Activated CD4-positive, CD25-positive, alpha-beta regulatory T cell (primary cell): ENCODE data around the gene RAD23A.

ENCODE experiments used
- DNase-seq, 4 experiments: peaks; one replicate each; lab custom pipeline; 2025; lab: John Stamatoyannopoulos, UW

Gene RAD23A

DNA sequence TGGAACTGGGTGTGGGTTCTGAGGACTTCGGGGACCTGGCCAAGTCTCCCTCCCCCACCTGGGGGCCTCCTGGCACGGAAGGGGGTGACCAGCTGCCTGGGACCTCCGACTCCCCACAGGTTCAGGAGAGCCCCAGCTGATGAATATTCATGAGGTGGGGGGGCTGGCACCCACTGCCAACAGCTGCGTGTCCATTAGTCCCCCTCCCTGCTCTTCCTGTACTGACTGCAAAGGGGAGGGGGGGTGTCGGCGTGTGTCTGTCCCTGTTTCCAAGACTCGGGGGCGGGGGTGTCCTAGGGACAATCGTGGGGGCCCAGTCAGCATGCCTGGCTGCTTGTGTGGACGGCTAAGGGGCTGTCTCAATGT lies 39.0 kb downstream of the RAD23A start:
- no peak for DNase-seq

DNA sequence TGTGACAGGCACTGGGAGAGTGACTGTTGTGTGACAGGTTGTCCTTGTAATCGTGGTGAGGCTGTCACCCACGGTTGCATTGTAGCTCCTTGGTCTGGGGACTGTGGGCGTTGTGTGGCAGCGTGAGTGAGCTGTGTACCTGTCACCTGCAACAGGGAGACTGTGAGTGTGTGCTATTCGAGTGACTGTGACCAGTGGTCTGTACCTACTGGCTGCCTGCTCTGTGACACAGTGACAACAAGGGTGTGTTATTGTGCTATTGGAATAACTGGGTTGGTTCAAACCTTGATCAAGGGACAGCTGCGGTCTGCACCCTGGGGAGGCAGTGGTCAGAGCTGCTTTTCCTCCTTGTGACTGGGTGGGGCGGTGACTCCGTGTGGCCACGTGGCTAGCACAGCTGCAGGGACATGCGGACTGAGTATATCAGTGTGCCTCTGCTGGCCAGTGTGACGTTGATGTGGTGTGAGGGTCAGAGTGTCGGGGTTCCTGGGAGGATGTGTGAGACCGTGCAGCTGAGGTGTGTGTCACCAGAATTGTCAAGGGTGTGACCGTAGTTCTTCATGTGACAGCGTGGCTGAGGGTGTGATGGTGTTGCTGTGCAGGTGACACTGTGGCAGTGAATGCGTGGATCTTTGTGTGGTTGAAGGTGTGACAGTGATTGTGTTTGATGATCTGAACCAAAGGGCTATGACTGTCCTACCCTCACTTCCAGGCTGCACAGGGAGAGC lies 39.6 kb downstream of the RAD23A start:
- no peak for DNase-seq

DNA sequence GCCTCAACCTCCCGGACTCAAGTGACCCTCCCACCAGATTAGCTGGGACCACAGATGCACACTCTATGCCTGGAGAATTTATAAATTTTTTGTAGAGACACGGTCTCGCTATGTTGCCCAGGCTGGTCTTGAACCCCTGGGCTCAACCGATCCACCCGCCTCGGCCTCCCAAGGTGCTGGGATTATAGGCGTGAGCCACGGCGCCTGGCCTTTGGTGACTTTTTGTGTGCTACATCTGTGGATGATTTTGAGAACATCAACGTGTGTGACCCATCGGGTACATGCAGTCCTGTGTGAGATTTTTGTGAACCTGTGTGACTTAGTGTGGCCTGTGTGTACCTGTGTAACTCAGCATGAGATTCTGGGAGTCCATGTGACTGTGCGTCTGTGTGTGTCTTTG lies 41.1 kb downstream of the RAD23A start:
- DNase-seq = no peak

DNA sequence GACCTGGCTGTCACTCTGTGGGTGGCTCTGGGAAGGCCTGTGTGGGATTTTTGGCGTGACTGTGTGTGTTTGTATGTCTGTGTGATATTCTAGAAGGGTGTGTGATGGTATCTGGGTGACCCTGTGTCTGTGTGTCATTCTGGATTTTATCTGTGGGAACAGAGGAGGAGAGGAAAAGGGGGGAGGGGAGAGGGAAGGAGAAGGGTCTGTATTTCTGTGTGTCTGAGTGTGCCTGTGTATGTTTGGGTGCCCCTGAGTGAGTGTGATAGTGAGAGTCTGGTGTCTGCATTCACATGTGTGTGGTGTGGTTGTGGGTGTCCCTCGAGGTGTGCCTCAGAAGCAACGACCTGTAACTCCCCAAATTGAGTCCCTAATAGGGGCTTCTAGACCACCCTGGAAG lies 41.5 kb downstream of the RAD23A start:
- no peak for DNase-seq

DNA sequence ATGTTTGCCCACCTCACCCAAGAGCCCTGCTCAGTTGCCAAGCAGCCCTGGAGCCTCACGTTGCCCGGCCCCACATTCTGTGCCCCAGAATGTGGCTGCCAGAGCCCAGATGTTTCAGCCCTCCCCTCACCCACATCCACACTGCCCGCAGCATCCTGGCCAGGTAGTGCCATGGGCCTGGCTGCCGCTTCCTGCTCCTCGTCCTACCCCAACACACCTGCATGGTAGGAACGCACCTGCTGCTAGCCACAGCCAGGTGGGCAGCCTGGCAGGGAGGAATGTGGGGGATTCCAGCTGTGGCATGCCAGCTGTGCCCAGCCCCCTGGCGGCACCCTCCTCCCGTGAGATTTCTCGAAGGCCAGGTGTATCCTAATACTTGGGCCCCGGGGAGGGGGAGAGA lies 42.1 kb downstream of the RAD23A start:
- DNase-seq = no peak

DNA sequence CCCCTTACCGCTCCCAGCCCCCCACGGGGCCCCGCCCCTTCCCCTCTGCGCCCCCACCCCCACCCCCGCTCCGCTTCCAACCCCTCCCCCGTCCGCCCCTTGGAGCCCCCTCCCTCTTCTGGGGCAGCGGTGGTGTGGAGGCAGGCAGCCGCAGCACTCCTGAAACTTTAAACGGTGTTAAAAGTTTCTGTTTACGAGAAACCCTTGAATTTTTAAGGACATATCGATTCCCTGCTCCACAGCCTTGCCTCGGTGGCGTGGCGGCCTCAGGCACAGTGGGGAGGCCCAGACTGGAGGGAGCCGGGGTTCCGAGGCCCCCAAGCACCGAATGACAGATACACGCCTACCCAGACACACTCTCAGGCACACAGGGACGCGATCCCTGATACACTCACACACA lies 44.8 kb downstream of the RAD23A start:
- DNase-seq = no peak

DNA sequence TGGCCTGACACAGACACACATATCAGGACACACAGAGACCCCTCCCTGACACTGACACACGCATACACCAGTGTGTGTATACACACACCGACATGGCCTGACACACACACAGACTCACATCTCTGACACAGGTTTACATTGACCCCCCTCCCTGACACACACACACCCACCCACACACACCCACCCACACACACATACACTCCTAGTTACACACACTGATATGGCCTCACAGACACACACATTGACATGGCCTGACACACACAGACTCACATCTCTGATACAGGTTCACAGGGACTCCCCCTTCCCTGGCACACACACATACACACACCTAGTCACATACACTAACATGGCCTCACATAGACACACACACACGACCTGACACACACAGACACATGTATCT lies 45.2 kb downstream of the RAD23A start:
- DNase-seq = no peak

DNA sequence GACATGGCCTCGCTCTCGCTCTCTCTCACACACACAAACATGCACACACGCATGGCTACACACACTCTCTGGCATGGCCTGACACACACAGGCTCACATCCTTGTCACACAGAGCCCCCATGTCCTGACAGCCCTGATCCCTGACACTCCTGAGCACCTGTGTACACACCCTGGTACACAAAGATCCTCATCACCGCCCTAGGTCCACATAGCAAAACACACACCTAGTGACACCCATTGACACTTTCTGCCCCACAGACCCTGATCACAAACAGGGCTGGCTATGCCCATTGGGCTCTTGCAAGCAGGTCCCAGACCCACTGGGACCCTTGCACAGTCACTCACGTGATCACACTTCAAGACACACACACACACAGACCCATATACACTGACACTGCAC lies 45.6 kb downstream of the RAD23A start:
- no peak for DNase-seq

DNA sequence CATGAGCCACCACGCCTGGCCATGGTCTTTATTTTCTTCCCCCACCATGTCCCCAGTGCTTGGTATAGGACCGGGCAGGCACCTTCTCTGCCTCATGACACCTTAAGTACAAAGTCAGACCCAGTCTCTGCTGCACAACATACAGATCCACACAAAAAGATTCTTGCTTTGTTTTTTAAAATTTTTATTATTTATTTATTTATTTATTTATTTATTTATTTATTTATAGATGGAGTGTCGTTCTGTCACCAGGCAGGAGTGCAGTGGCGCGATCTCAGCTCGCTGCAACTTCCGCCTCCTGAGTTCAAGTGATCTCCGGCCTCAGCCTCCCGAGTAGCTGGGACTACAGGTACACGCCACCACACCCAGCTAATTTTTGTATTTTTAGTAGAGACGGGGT lies 47.1 kb downstream of the RAD23A start:
- no peak for DNase-seq

DNA sequence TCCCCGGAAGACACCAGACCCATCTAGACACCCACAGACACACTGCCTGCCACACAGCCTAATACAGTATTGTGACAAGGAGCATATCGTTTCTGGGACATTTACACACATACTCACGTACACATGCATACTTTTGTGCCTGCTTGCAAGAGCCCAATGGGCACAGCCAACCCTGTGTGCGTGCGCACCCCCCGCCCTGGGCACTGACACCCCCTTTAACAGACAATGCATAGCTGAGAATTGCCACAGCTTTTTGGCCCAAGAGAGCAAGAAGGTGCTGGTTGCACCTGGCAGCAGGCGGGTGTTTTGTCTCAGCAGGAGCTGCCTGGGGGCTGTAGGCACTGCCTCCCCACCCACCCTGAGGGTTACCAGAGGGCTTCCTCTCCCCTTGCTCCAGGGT lies 47.9 kb downstream of the RAD23A start:
- no peak for DNase-seq

DNA sequence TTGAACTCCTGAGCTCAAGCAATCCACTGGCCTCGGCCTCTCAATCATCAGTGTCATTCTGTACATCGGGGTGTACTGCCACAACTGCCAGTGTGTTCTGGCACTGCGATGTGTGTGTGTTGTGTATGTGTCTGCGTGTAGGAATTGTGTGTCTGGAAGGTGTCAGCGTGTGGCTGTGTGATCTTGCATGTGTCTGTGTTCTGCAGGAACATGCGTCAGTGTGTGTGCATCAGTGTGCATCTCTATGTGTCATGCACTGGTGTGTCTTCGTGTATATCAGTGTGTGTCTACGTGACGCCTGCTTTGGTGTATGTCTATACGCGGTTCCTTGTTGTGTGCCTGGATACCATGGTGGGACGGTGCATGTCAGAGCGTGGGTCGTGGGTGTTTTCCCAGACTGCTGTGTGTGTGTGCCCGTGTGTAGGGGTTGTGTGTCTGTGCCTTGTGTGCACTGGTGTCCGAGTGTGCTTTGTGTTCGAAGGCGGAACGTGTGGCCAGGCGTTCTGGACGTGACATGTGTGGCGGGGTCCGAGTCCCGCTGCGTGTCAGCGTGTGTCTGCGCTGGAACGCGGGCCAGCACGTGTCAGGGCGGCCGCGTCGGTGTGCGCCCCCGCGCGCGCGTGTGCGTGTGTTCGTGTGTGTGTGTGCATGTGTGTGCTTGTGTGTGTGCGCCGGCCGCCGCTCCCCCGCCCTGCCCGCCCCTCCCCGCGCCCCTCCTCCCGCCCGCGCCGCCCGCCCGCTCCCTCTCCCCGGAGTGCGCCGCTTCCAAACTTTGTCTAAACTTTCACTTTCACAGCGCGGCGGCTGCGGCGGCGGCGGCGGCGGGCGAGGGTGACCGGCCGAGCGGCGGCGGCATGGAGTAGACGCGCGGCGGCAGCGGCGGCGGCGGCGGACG lies 49.3 kb downstream of the RAD23A start, which contains the start of gene NFIX:
NFIX (plus strand) TSS at position 775 of the 895 bp plus-strand sequence. CDS start 363 bp downstream, outside the sequence.
- DNase-seq = peak in 2 of 4 experiments; percentile 14 to 23

DNA sequence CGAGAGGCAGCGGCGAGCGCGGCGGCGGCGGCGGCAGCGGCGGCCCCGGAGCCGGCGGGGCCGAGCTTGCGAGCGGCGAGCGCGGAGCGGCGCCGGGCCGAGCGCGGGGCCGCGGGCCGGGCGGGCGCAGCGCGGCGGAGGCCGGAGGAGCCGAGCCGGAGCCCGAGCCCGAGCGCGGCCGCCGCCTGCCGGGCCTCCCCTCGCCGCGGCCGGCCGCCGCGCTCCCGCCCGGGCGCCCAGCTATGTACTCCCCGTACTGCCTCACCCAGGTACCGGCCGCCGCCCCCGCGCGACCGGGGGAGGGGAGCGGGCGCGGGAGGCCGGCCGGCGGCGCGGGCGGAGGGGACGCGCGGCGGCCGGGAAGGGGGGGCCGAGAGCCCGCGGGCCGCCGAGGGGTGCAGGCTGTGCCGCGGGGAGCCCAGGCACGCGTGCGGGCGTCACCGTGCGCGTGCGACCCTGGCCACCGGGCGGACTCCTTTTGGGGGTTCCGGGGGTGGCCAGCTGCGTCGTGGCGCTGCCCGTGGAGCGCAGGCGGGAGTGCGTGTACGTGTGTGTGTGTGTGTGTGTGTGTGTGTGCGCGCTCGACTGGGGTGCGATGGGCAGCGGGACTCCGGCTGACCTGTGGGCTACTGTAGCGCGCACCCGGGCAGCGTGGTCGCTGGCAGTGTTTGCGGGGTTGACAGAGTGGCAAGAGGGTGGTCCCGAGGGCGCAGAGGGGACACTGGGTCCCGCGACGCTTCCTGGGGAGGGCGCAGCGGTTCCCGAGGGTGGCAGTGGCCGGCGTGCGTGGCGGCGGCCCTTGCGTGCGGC lies 50.1 kb downstream of the RAD23A start:
- no peak for DNase-seq

DNA sequence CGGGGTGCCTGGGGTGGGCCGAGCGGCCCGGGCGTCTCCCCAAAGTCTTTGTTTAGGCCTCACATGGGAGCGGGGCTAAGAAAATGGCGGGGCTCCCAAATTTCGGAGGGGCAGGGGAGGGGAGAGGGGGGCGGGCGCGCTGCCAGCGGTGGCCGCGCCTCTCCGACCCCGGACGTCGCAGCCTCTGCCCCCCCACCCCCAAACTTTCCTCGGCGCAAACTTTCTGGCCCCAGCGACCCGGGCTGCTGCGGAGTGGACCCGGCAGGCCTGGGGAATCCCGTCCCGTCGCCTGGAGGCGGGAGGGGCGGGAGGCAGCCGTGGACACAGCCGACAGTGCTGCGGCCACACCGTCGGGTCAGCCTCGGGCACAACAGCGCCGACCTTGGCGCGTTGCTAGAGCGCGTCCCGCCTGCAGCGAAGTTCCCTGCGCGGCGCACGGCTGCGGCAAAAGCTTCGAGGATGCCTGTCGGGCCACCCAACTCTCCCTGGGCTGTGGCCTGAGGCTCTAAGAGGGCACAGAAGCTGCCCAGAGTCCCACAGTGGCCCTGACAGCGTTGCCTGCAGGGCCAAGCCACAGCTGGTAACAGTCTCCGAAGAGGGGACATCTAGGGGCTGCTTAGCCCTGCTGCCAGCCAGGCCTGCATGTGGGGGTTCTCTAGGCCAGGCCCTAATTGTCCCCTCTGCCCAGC lies 50.9 kb downstream of the RAD23A start:
- DNase-seq = no peak

DNA sequence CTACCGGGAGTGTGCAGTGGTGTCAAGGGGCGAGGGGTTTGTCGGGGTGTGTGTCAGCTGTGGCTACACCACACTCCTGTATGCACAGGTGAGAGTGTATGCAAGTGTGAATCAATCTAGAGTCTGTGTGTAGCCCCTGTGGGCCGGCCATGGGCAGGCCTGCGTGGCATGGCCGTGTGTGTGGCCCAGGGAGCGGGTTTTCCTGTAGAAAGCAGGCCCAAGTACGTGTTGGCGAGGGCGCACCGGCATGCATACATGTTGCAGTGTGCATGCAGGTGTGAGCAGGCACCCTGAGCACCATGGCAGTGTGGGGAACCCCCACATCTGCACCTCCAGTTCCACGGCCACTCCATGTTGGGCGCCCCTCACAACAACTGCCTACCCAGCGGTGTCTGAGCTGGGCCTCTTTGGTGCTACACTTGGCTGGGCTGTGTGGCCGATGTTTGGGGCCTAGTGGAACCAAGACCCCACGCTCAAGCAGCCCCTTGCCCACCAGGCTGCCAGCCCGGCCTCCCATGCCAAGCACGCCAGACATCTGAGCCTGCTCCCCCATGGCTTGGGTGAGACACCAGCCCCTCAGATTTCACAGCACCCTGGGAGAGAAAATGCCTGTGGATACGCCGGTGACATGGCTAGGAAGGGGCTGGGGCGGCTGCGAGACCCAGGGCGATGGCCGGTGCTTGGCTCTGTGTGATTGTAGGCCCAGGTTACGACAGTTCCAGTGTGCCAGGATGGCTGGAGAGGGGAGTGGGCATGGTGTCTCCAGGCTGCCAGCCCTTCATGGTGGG lies 51.7 kb downstream of the RAD23A start:
- DNase-seq = no peak

DNA sequence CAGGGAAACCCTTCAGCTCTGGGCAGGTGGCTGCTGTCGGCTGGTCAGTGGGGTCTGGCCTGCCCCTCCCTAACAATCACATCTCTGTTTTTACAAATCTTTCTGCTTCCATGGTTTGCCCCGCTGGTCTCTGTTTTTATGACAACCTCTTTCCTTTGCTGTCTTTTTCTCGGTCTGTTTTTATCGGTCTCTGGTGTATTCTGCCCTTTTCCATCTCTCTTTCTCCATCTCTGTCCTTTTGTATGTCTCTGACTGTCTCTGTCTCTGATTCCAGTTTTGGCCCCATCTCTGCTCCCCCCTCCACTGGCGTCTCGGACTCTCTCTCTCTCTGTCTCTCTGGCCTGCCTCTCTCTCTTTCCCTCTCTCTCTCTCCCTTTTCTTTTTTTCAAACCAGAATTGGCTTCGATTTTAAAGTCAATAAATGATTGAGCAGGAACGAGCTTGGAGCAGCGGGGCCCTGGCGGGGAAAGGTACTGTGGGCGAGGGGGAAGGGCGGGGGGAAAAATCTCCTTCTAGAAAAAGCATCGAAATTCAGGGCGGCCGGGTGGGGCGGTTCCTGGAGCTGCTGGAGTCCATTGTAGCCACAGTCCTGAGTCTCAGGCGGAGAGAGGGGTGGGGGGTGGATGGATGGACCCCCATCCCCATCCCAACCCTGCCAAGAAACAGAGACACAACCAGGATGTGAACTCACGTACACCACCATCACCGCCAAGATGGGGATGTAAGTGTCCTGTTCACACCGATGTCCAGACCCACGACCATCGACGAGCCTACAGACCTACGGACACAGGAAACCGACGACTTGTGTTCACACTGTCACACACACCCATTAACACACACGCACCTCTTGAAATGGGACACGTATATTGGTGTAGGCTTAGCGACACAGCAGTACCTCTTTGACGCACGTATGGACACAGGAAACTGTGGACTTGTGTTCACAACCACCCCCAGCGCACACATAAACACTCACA lies 52.6 kb downstream of the RAD23A start:
- no peak for DNase-seq

DNA sequence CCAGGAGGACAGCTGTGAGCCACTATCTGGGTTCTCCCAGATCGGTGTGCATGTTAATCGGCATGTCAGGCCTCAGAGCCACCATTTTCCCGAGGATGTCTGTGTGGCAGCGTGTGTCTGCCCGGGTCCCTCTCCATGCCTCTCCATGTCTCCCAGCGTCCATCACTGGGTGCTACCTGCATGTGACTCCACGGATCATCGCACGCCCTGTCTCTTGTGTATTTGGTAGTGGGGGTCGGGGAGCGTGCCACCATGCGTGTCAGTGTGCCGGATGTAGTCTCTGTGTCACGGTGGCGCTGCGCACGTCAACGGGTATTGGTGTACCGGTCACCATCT lies 55.5 kb downstream of the RAD23A start:
- DNase-seq = no peak

DNA sequence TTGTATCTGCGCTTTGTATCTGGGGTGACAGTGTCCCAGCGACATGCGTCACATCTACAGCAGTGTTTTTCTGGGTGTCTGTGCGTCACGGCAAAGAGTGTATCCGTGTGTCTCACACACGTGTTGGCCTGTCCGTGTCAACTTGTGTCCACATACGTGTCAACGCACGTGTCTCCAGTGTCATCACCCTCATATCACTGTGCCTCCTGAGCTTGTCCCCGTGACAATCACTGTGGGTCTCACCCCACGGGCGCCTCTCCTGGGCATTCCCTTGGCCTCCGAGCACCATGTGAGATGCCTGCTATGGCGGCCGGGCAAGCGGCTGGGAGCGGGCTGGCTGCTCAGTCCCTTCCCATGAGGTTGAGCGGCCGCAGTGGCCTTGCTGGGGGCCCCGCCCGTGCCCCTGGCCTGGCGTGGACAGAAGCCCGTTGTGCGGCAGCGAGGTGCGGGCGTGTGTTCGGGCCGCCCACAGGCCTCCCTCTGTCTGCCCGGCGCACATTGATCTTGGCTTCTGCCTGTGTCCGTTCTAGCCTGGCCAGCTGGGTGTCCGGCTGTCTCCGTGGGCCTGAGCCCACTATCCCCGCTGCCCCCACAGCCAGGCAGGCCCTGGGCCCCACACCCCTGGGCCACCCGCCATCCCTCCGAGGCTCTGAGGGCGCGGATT lies 56.0 kb downstream of the RAD23A start:
- DNase-seq = no peak

DNA sequence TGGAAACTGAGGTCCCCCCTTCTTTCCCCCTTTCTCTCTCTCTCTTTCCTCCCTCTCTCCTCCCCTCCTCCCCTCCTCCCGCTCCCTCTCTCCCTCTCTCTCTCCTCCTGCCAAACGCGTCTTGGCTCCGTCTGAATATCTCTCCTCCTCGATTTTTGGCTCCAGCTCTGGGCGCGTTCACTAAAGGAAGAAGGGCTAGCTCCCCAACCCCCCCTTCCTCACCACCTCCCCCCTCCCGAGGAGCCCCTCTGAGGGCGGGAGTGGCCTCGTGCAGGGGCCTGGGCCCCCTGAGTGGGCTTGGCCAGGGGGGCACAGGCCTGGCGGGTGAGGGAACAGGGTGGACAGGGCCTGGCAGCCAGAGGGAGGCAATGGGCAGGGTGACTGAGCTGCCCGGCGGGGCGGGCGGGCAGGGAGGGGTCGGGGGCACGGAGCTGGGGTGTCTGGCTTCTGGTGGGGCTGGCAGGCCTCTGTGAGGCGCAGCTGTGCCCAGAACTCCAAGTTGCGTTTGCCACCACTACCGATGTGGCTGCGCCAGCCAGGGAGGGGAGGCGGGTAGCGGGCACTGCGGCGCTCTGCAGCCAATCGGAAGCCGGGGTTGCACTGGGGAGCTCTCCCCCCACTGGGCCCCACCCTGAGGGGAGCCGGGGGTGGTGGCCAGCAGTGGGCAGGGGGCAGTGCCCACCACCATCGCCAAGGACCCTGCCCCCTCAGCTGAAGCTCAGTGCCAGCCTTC lies 56.7 kb downstream of the RAD23A start:
- no peak for DNase-seq

DNA sequence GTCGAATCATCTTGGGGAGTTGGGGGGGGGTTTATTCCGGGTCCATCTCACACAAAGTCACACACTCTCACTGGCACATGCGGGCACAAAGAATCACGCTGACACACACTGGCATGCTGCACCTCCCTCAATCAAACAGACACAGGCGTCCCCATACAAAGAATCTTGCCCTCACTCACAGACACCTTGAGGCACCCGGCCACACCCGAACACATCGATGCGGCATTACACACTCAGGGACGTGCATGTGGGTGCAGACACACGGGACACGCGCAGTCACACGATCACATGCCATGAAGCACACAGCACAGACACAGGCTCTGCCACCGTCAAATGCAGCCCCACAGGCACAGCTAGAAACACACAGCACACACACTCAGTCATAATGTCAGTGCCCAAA lies 57.4 kb downstream of the RAD23A start:
- no peak for DNase-seq
